ENCODE measurements around the gene NKTR.

- no peak for TF ChIP-seq CTCF (conservative IDR thresholded peaks at IDR 0.05; ENCODE audit: low read length)
- TF ChIP-seq EZH2phosphoT487 (IDR thresholded peaks at IDR 0.05; ENCODE audit: borderline replicate concordance, low read depth, low read length) = no peak
Observed at GRCh38 chr3:42670670-42671069, 70.2 kb downstream of the NKTR start.
